Subcutaneous abdominal adipose tissue (tissue), 5 donors: Measurements from ENCODE around the gene GOSR1.
"Not testable (repeated sequence)": the region's sequence is repeated elsewhere in the genome, so short reads cannot be mapped to it uniquely, and the experiment has no call there.

ENCODE experiments used
- H3K27ac ChIP-seq: one replicate; pipeline ENCODE4 v1.7.0; 2013; ENCODE audit warnings: low read depth, mild to moderate bottlenecking, inconsistent platforms, low read length, moderate library complexity
- H3K27me3 ChIP-seq, 5 donors: one replicate each; pipeline ENCODE4 v1.7.0; 2013; ENCODE audit warnings: low read length in 5 of 5, inconsistent platforms in 1 of 5; ENCODE audit not compliant: control insufficient read depth in 5 of 5, insufficient read depth in 4 of 5
- H3K36me3 ChIP-seq, 5 donors: one replicate each; pipeline ENCODE4 v1.7.0; 2013; ENCODE audit warnings: low read length in 5 of 5; ENCODE audit not compliant: control insufficient read depth in 5 of 5, insufficient read depth in 5 of 5
- H3K4me1 ChIP-seq, 5 donors: one replicate each; pipeline ENCODE4 v1.7.0; 2013; ENCODE audit warnings: low read length in 5 of 5, mild to moderate bottlenecking in 3 of 5, moderate library complexity in 1 of 5; ENCODE audit not compliant: control insufficient read depth in 5 of 5, insufficient read depth in 5 of 5
- H3K4me3 ChIP-seq, 5 donors: one replicate each; pipeline ENCODE4 v1.7.0; 2013; ENCODE audit warnings: low read length in 5 of 5, low read depth in 1 of 5
- H3K9ac ChIP-seq, 5 donors: one replicate each; pipeline ENCODE4 v1.7.0; 2013; ENCODE audit warnings: low read length in 5 of 5, mild to moderate bottlenecking in 4 of 5, moderate library complexity in 3 of 5
- H3K9me3 ChIP-seq, 5 donors: one replicate each; pipeline ENCODE4 v1.7.0; 2013; ENCODE audit warnings: low read length in 5 of 5; ENCODE audit not compliant: control insufficient read depth in 5 of 5
- donor health status: healthy.
- donor health status: healthy.
- donor health status: healthy.
- donor health status: healthy.
- donor health status: healthy.

The GOSR1 gene

GRCh38 chr17:30551274-30551995 lies 74.2 kb downstream of the GOSR1 start:
- H3K27ac ChIP-seq, H3K9ac ChIP-seq, H3K36me3 ChIP-seq, H3K4me3 ChIP-seq, H3K4me1 ChIP-seq, H3K9me3 ChIP-seq, H3K27me3 ChIP-seq: not testable (repeated sequence)

DNA sequence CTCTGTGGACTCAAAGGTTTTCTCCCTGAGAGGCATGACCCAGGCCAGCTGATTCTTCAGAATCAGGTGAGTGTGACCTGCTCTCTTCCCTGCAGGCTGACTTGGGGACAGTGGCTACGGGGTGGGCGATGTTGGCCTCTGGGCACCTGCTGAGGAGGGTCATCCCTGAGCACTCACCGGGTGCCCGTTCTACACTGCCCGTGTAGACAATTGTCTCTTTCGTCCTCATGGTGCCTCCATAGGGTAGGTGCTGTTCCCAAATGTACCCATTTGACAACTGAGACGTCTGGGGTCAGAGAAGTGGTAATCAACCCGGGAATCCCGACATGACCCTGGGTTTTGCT lies 74.8 kb downstream of the GOSR1 start:
- H3K27ac ChIP-seq, result no peak overlapping the region

GRCh38 chr17:30552994-30553566 lies 75.9 kb downstream of the GOSR1 start:
- Histone ChIP-seq H3K4me1 (peaks cover 0 to 4% (median 3%) of the 10 kb centered on the region in 5 donors), H3K9me3 (no peaks in the 10 kb centered on the region), H3K9ac (no peak overlapping the region), H3K4me3 (no peak overlapping the region), H3K27ac (no peak overlapping the region), H3K36me3 (peaks cover 0 to 3% (median 0%) of the 10 kb centered on the region in 5 donors), H3K27me3 (no peaks in the 10 kb centered on the region)

More for the DNA sequence above, 74.8 kb downstream of the GOSR1 start:
- no peaks in the 10 kb centered on the region for H3K27me3 ChIP-seq
- H3K9ac ChIP-seq, result no peak overlapping the region
- peaks cover 0 to 3% (median 0%) of the 10 kb centered on the region in 5 donors for H3K36me3 ChIP-seq
- no peaks in the 10 kb centered on the region for H3K9me3 ChIP-seq
- peaks cover 0 to 4% (median 3%) of the 10 kb centered on the region in 5 donors for H3K4me1 ChIP-seq
- H3K4me3 ChIP-seq, result no peak overlapping the region

- H3K9me3 ChIP-seq, H3K36me3 ChIP-seq, H3K27ac ChIP-seq, H3K4me1 ChIP-seq, H3K27me3 ChIP-seq, H3K4me3 ChIP-seq, H3K9ac ChIP-seq: not testable (repeated sequence)
These were observed 76.7 kb downstream of the GOSR1 start for GRCh38 chr17:30553823-30554440.

GRCh38 chr17:30554839-30555751 lies 77.9 kb downstream of the GOSR1 start:
- H3K9me3 ChIP-seq, result no peaks in the 10 kb centered on the region

GRCh38 chr17:30555942-30556341 lies 78.7 kb downstream of the GOSR1 start:
- Histone ChIP-seq H3K4me3 (no peak overlapping the region), H3K27ac (no peak overlapping the region), H3K27me3 (no peaks in the 10 kb centered on the region)

More at GRCh38 chr17:30554839-30555751, 77.9 kb downstream of the GOSR1 start:
- no peak overlapping the region for H3K4me3 ChIP-seq
- H3K9ac ChIP-seq, result no peak overlapping the region
- peaks cover 0 to 4% (median 3%) of the 10 kb centered on the region in 5 donors for H3K4me1 ChIP-seq
- no peak overlapping the region for H3K27ac ChIP-seq
- H3K36me3 ChIP-seq, result no peaks in the 10 kb centered on the region
- H3K27me3 ChIP-seq, result no peaks in the 10 kb centered on the region

GRCh38 chr17:30556374-30557332 lies 79.4 kb downstream of the GOSR1 start:
- Histone ChIP-seq H3K4me1 (no peaks in the 10 kb centered on the region), H3K36me3 (no peaks in the 10 kb centered on the region)

More at GRCh38 chr17:30555942-30556341, 78.7 kb downstream of the GOSR1 start:
- Histone ChIP-seq H3K36me3 (no peaks in the 10 kb centered on the region), H3K4me1 (peaks cover 0 to 1% (median under 1%) of the 10 kb centered on the region in 5 donors), H3K9ac (no peak overlapping the region), H3K9me3 (no peaks in the 10 kb centered on the region)

DNA sequence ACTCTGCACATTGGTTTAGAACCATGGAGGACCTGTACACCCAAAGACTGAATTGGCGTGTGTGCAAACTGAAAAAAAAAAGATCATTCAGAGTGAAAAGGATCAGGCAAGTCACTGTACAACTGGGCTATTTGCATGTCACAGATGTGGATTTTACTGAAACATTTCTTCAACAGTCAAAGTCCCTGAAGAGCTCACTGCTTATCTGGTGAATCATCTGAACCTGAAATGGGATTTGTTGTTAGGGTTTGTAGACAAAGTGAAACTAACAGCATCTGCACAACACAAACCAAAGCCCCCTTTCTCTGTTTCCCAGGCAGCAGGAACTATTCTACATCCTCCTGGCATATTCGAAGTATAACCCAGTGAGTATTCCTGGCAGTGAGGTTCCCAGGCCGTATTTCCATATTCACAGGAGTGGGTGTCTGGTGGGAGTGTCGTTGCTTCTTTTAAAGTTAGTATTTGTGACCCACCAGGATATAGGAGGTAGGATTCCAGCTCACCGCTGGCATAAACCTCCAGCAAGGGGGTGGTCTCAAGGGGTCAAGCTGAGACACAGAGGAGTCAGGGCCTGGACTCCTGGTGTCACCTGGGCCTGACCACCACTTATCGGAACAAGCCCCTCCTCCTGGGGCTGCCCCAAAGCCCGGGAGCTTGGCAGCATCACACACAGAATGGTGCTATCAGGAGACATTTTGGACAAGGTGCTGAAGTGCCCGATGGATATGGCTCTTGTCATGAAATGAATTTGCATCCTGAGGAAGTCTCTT lies 80.9 kb downstream of the GOSR1 start:
- Histone ChIP-seq H3K9me3 (no peaks in the 10 kb centered on the region), H3K4me3 (no peak overlapping the region), H3K27ac (no peak overlapping the region), H3K27me3 (no peaks in the 10 kb centered on the region), H3K4me1 (no peaks in the 10 kb centered on the region), H3K36me3 (no peaks in the 10 kb centered on the region), H3K9ac (no peak overlapping the region)

More at GRCh38 chr17:30556374-30557332, 79.4 kb downstream of the GOSR1 start:
- no peaks in the 10 kb centered on the region for H3K27me3 ChIP-seq
- H3K4me3 ChIP-seq, result no peak overlapping the region
- no peaks in the 10 kb centered on the region for H3K9me3 ChIP-seq
- no peak overlapping the region for H3K27ac ChIP-seq
- H3K9ac ChIP-seq, result no peak overlapping the region
